CD4-positive, CD25-positive, alpha-beta regulatory T cell (primary cell): ENCODE data around the gene SNTB2. TPM values are rescaled to one million over a fixed set of nuclear protein-coding genes. Genes with fewer than 3 reads are reported as not detected.
A peak's percentile ranks its signal among the peaks of the same experiment; 100 is the strongest.

Experiments used
- ATAC-seq, 2 donors: fragments of 150-1000 bp; cut with Tn5 transposase; one replicate each; pipeline ENCODE4 v1.10.0; 2021; ENCODE audit warnings: low read depth in 2 of 2, moderate number of reproducible peaks in 2 of 2, moderate library complexity in 1 of 2
- DNase-seq, 3 donors: peaks; one replicate each; pipeline versions ENCODE4 v3.0.0 to v3.0.0-alpha.2; 2012 to 2022; ENCODE audit warnings: mixed read lengths in 1 of 3
- H3K27ac ChIP-seq: one replicate; pipeline ENCODE4 v1.7.0; 2013; ENCODE audit warnings: mild to moderate bottlenecking, low read length; ENCODE audit not compliant: insufficient read depth, poor library complexity, severe bottlenecking
- H3K27me3 ChIP-seq: one replicate; pipeline ENCODE4 v1.7.0; 2013; ENCODE audit warnings: low read length; ENCODE audit not compliant: control insufficient read depth, insufficient read depth
- H3K36me3 ChIP-seq: one replicate; pipeline ENCODE4 v1.7.0; 2013; ENCODE audit warnings: mild to moderate bottlenecking, low read length, moderate library complexity; ENCODE audit not compliant: control insufficient read depth, insufficient read depth
- H3K4me1 ChIP-seq: 2 replicates; pipeline ENCODE4 v1.7.0; 2013; ENCODE audit warnings: mild to moderate bottlenecking, low read length; ENCODE audit not compliant: insufficient read depth, control insufficient read depth, poor library complexity, severe bottlenecking
- H3K4me3 ChIP-seq: one replicate; pipeline ENCODE4 v1.7.0; 2013; ENCODE audit warnings: low read depth, mild to moderate bottlenecking, low read length, moderate library complexity
- H3K9me3 ChIP-seq, 2 experiments: 1 replicate in 1 of 2; 2 replicates in 1 of 2; pipeline ENCODE4 v1.7.0; 2013; ENCODE audit warnings: low read length in 2 of 2, mild to moderate bottlenecking in 1 of 2, moderate library complexity in 1 of 2; ENCODE audit not compliant: control insufficient read depth in 2 of 2
- H3K27ac Mint-ChIP-seq, 3 donors: one replicate each; pipeline ENCODE4 v1.8.0; 2020 to 2022; ENCODE audit warnings: mild to moderate bottlenecking in 3 of 3, mixed read lengths in 3 of 3, moderate library complexity in 2 of 3
- H3K27me3 Mint-ChIP-seq: one replicate; pipeline ENCODE4 v1.8.0; 2022; ENCODE audit warnings: mild to moderate bottlenecking, mixed read lengths
- H3K36me3 Mint-ChIP-seq: one replicate; pipeline ENCODE4 v1.8.0; 2020; ENCODE audit warnings: mixed read lengths
- H3K4me1 Mint-ChIP-seq, 4 donors: one replicate each; pipeline ENCODE4 v1.8.0; 2020 to 2022; ENCODE audit warnings: mixed read lengths in 4 of 4, mild to moderate bottlenecking in 1 of 4
- H3K4me3 Mint-ChIP-seq, 4 donors: one replicate each; pipeline ENCODE4 v1.8.0; 2020 to 2022; ENCODE audit warnings: mild to moderate bottlenecking in 4 of 4, mixed read lengths in 4 of 4, moderate library complexity in 3 of 4
- H3K9me3 Mint-ChIP-seq, 7 donors: one replicate each; pipeline ENCODE4 v1.8.0; 2020 to 2022; ENCODE audit warnings: mixed read lengths in 7 of 7, mild to moderate bottlenecking in 3 of 7, moderate library complexity in 2 of 7
- polyA plus RNA-seq, 4 donors: library from polyadenylated mRNA; unstranded; fragments of 300-500 nt; fragmentation: Illumina TruSeq; gene quantifications; one replicate each; pipeline ENCODE4 v1.2.3, GENCODE V29; 2021
- total RNA-seq: library from RNA; stranded (reverse); gene quantifications from one replicate; pipeline ENCODE4 v1.2.3, GENCODE V29; 2022

Gene SNTB2
- total and polyA plus RNA-seq, 5 donors from 2014 or later, result 5.9 to 25.9 (median 7.7) TPM

- H3K27ac Mint-ChIP-seq, result no peak overlapping the region
- peaks cover 89% of the 10 kb centered on the region for H3K36me3 ChIP-seq
- no peak overlapping the region for H3K4me3 ChIP-seq
- DNase-seq (no peak), ATAC-seq (no peak)
- peaks cover 8% of the 10 kb centered on the region for H3K4me1 ChIP-seq
- no peaks in the 10 kb centered on the region for H3K27me3 ChIP-seq
- peaks cover 31% of the 10 kb centered on the region for H3K36me3 Mint-ChIP-seq
- H3K9me3 Mint-ChIP-seq, result no peaks in the 10 kb centered on the region
- peak overlapping the region in 1 of 4 donors; percentile 49 for H3K4me3 Mint-ChIP-seq
- H3K27ac ChIP-seq, result no peak overlapping the region
- H3K27me3 Mint-ChIP-seq, result no peaks in the 10 kb centered on the region
- peaks cover 0 to 17% (median 3%) of the 10 kb centered on the region in 4 donors for H3K4me1 Mint-ChIP-seq
- H3K9me3 ChIP-seq, result no peaks in the 10 kb centered on the region
These were observed 134.1 kb downstream of the SNTB2 start for GRCh38 chr16:69321080-69321479.

- no peaks in the 10 kb centered on the region for H3K27me3 Mint-ChIP-seq
These were observed 135.4 kb downstream of the SNTB2 start for GRCh38 chr16:69322343-69322742.

GRCh38 chr16:69323415-69323814, 136.5 kb downstream of the SNTB2 start:
- Mint-ChIP-seq H3K36me3 (peaks cover 27% of the 10 kb centered on the region), H3K9me3 (no peaks in the 10 kb centered on the region), H3K4me3 (no peak overlapping the region), H3K27me3 (no peaks in the 10 kb centered on the region), H3K4me1 (peaks cover 0 to 35% (median 8%) of the 10 kb centered on the region in 4 donors), H3K27ac (no peak overlapping the region)
- ATAC-seq (no peak), DNase-seq (no peak)
- Histone ChIP-seq H3K27me3 (no peaks in the 10 kb centered on the region), H3K36me3 (peaks cover 77% of the 10 kb centered on the region), H3K9me3 (no peaks in the 10 kb centered on the region), H3K27ac (no peak overlapping the region), H3K4me1 (peaks cover 28% of the 10 kb centered on the region), H3K4me3 (no peak overlapping the region)

More at GRCh38 chr16:69322343-69322742, 135.4 kb downstream of the SNTB2 start:
- Mint-ChIP-seq H3K4me3 (no peak overlapping the region), H3K4me1 (peaks cover 0 to 30% (median 8%) of the 10 kb centered on the region in 4 donors), H3K9me3 (no peaks in the 10 kb centered on the region), H3K36me3 (peaks cover 27% of the 10 kb centered on the region), H3K27ac (no peak overlapping the region)
- Histone ChIP-seq H3K27me3 (no peaks in the 10 kb centered on the region), H3K4me3 (no peak overlapping the region), H3K36me3 (peaks cover 85% of the 10 kb centered on the region), H3K4me1 (peaks cover 19% of the 10 kb centered on the region), H3K27ac (no peak overlapping the region), H3K9me3 (no peaks in the 10 kb centered on the region)
- ATAC-seq (no peak), DNase-seq (no peak)

GRCh38 chr16:69324013-69324531, 137.1 kb downstream of the SNTB2 start:
- no peak overlapping the region for H3K4me3 ChIP-seq
- ATAC-seq (no peak), DNase-seq (no peak)
- Mint-ChIP-seq H3K4me1 (peaks cover 0 to 42% (median 10%) of the 10 kb centered on the region in 4 donors), H3K27ac (no peak overlapping the region), H3K27me3 (no peaks in the 10 kb centered on the region), H3K4me3 (no peak overlapping the region), H3K9me3 (no peaks in the 10 kb centered on the region), H3K36me3 (peaks cover 27% of the 10 kb centered on the region)
- H3K4me1 ChIP-seq, result peaks cover 34% of the 10 kb centered on the region
- H3K27me3 ChIP-seq, result no peaks in the 10 kb centered on the region
- H3K9me3 ChIP-seq, result no peaks in the 10 kb centered on the region
- H3K27ac ChIP-seq, result no peak overlapping the region
- H3K36me3 ChIP-seq, result peaks cover 71% of the 10 kb centered on the region

- DNase-seq (no peak), ATAC-seq (no peak)
- H3K4me3 ChIP-seq, result no peak overlapping the region
- peaks cover 64% of the 10 kb centered on the region for H3K36me3 ChIP-seq
- no peaks in the 10 kb centered on the region for H3K27me3 ChIP-seq
- H3K27ac ChIP-seq, result no peak overlapping the region
- no peaks in the 10 kb centered on the region for H3K9me3 Mint-ChIP-seq
- no peaks in the 10 kb centered on the region for H3K27me3 Mint-ChIP-seq
- H3K4me1 ChIP-seq, result peaks cover 41% of the 10 kb centered on the region
- H3K36me3 Mint-ChIP-seq, result peaks cover 23% of the 10 kb centered on the region
- no peaks in the 10 kb centered on the region for H3K9me3 ChIP-seq
- peak overlapping the region in 1 of 4 donors; percentile 38 for H3K4me3 Mint-ChIP-seq
- H3K27ac Mint-ChIP-seq, result no peak overlapping the region
- peaks cover 0 to 48% (median 12%) of the 10 kb centered on the region in 4 donors for H3K4me1 Mint-ChIP-seq
These were observed 137.8 kb downstream of the SNTB2 start for GRCh38 chr16:69324585-69325253.

GRCh38 chr16:69325784-69326171, 138.8 kb downstream of the SNTB2 start:
- peaks cover 0 to 48% (median 12%) of the 10 kb centered on the region in 4 donors for H3K4me1 Mint-ChIP-seq
- H3K27me3 ChIP-seq, result no peaks in the 10 kb centered on the region
- H3K9me3 ChIP-seq, result no peaks in the 10 kb centered on the region
- ATAC-seq (no peak), DNase-seq (no peak)
- no peak overlapping the region for H3K27ac ChIP-seq
- no peak overlapping the region for H3K4me3 ChIP-seq
- no peaks in the 10 kb centered on the region for H3K9me3 Mint-ChIP-seq
- peaks cover 20% of the 10 kb centered on the region for H3K36me3 Mint-ChIP-seq
- H3K27ac Mint-ChIP-seq, result peak overlapping the region; percentile 55 to 82 (median 63)
- H3K4me1 ChIP-seq, result peaks cover 47% of the 10 kb centered on the region
- peaks cover 54% of the 10 kb centered on the region for H3K36me3 ChIP-seq
- peak overlapping the region in 3 of 4 donors; percentile 15 to 81 (median 29) for H3K4me3 Mint-ChIP-seq
- H3K27me3 Mint-ChIP-seq, result no peaks in the 10 kb centered on the region

GRCh38 chr16:69326172-69326873, 139.4 kb downstream of the SNTB2 start:
- H3K36me3 ChIP-seq, result peaks cover 48% of the 10 kb centered on the region
- Mint-ChIP-seq H3K36me3 (peaks cover 17% of the 10 kb centered on the region), H3K27me3 (no peaks in the 10 kb centered on the region), H3K4me1 (peaks cover 0 to 48% (median 12%) of the 10 kb centered on the region in 4 donors), H3K4me3 (peak overlapping the region in 3 of 4 donors; percentile 0 to 58 (median 4)), H3K27ac (peak overlapping the region in 2 of 3 donors; percentile 55 to 82), H3K9me3 (no peaks in the 10 kb centered on the region)
- no peaks in the 10 kb centered on the region for H3K9me3 ChIP-seq
- H3K27me3 ChIP-seq, result no peaks in the 10 kb centered on the region
- no peak overlapping the region for H3K4me3 ChIP-seq
- no peak for ATAC-seq
- no peak for DNase-seq
- H3K4me1 ChIP-seq, result peaks cover 52% of the 10 kb centered on the region
- H3K27ac ChIP-seq, result no peak overlapping the region
